ENCODE measurements around the gene SLC6A20. TPM values are rescaled to one million over a fixed set of nuclear protein-coding genes. Genes with fewer than 3 reads are reported as not detected.

SLC6A20 gene
- total RNA-seq, 2 experiments from 2014 or later: not detected

DNA sequence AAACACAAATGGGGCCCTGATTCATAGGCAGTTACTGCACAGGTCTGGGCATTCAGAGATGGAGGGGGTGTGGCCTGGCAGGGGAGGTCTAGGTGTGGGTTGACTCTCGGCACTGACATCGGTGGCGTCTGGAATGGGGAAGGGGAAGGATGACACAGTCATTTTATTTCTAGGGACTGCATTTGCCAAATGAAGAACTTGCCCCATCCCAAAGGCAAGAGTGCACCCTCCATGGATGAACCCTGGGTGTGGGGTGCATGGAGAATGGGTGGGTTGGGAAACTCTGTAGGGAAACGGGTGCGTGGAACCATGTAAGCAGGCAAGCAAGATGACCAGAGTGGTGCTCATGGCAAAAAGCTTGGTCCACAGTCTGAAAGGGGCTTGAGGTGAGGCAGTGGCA, 24.5 kb downstream of the SLC6A20 start:
- Mint-ChIP-seq H3K4me1 (ENCODE audit: low read depth) (peaks cover 19% of the 10 kb centered on the region), H3K27ac (no peak overlapping the region), H3K9me3 (no peaks in the 10 kb centered on the region), H3K36me3 (ENCODE audit: low read depth) (no peaks in the 10 kb centered on the region), H3K4me3 (no peak overlapping the region), H3K27me3 (no peaks in the 10 kb centered on the region)
- Histone ChIP-seq H3K27me3 (ENCODE audit: control insufficient read depth in 1 of 2, insufficient read depth in 2 of 2, low read length in 2 of 2) (peaks cover 0 to under 1% of the 10 kb centered on the region in 2 experiments), H3K27ac (ENCODE audit: low read depth in 1 of 2, low read length in 2 of 2) (no peak overlapping the region), H3K9me3 (ENCODE audit: control insufficient read depth in 1 of 2, insufficient read depth in 1 of 2, low read length in 2 of 2) (no peaks in the 10 kb centered on the region), H3K4me3 (ENCODE audit: low read length) (no peak overlapping the region), H3K36me3 (ENCODE audit: insufficient read depth, low read length) (no peaks in the 10 kb centered on the region), H3K4me1 (ENCODE audit: insufficient read depth, low read length) (peaks cover 10% of the 10 kb centered on the region)
- ATAC-seq (ENCODE audit: poor library complexity) (no peak), DNase-seq (no peak)
- intact Hi-C loops (cut with DNase I, micrococcal nuclease): no loop called here
- TF ChIP-seq, protein P1, sequence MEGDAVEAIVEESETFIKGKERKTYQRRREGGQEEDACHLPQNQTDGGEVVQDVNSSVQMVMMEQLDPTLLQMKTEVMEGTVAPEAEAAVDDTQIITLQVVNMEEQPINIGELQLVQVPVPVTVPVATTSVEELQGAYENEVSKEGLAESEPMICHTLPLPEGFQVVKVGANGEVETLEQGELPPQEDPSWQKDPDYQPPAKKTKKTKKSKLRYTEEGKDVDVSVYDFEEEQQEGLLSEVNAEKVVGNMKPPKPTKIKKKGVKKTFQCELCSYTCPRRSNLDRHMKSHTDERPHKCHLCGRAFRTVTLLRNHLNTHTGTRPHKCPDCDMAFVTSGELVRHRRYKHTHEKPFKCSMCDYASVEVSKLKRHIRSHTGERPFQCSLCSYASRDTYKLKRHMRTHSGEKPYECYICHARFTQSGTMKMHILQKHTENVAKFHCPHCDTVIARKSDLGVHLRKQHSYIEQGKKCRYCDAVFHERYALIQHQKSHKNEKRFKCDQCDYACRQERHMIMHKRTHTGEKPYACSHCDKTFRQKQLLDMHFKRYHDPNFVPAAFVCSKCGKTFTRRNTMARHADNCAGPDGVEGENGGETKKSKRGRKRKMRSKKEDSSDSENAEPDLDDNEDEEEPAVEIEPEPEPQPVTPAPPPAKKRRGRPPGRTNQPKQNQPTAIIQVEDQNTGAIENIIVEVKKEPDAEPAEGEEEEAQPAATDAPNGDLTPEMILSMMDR (IDR thresholded peaks at IDR 0.05): no peak
- CTCF ChIA-PET: no interaction called here
- POLR2A ChIA-PET: no interaction called here

DNA sequence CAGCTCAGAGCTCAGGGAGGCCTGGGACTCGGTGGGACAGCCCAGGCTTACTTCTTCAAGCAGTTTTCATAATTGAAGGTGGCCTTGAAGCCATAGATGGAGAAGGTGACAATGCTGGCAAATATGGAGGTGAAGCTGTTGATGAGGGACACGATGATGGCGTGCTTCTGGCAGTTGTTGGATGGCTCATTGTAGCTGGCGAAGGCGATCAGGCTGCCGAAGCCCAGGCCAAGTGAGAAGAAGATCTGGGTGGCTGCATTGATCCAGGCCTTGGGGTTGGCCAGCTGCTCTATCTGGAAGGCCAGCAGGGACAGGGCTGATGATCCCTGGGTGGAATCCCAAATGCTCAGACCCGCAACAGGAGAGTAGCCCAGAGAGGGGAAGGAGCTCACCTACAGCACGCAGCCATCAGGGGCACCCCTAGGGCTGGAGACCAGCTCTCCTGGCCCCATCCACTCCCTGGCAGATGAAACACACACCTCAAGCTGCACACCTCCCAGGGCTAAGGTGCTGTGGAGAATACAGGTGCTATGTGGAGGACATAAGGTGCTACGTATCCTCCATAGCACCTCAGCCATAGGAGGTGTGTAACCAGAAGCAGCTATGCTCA, 25.1 kb downstream of the SLC6A20 start:
- no peak for ATAC-seq (ENCODE audit: poor library complexity)
- H3K27ac ChIP-seq (ENCODE audit: low read depth in 1 of 2, low read length in 2 of 2): no peak overlapping the region
- H3K4me1 ChIP-seq (ENCODE audit: insufficient read depth, low read length): peaks cover 10% of the 10 kb centered on the region
- H3K4me3 ChIP-seq (ENCODE audit: low read length): no peak overlapping the region
- H3K4me1 Mint-ChIP-seq (ENCODE audit: low read depth): peaks cover 19% of the 10 kb centered on the region
- ChIA-PET CTCF (no interaction called here), POLR2A (no interaction called here)
- no peak for DNase-seq
- H3K36me3 Mint-ChIP-seq (ENCODE audit: low read depth): no peaks in the 10 kb centered on the region
- H3K36me3 ChIP-seq (ENCODE audit: insufficient read depth, low read length): no peaks in the 10 kb centered on the region
- no peaks in the 10 kb centered on the region for H3K27me3 ChIP-seq (ENCODE audit: control insufficient read depth in 1 of 2, insufficient read depth in 2 of 2, low read length in 2 of 2)
- H3K9me3 ChIP-seq (ENCODE audit: control insufficient read depth in 1 of 2, insufficient read depth in 1 of 2, low read length in 2 of 2): no peaks in the 10 kb centered on the region
- H3K9me3 Mint-ChIP-seq: no peaks in the 10 kb centered on the region
- H3K27me3 Mint-ChIP-seq: no peaks in the 10 kb centered on the region
- no peak overlapping the region for H3K27ac Mint-ChIP-seq
- no peak overlapping the region for H3K4me3 Mint-ChIP-seq
- intact Hi-C loops (cut with DNase I, micrococcal nuclease): no loop called here
- TF ChIP-seq, protein P1 (IDR thresholded peaks at IDR 0.05): no peak

GRCh38 chr3:45765958-45766357, 30.4 kb downstream of the SLC6A20 start:
- no peak overlapping the region for H3K4me3 Mint-ChIP-seq
- ChIA-PET POLR2A (no interaction called here), CTCF (no interaction called here)
- no peaks in the 10 kb centered on the region for H3K4me1 Mint-ChIP-seq (ENCODE audit: low read depth)
- ATAC-seq (ENCODE audit: poor library complexity) (no peak), DNase-seq (no peak)
- H3K36me3 Mint-ChIP-seq (ENCODE audit: low read depth): no peaks in the 10 kb centered on the region
- H3K9me3 Mint-ChIP-seq: no peaks in the 10 kb centered on the region
- H3K27me3 Mint-ChIP-seq: no peaks in the 10 kb centered on the region
- Histone ChIP-seq H3K27ac (ENCODE audit: low read depth in 1 of 2, low read length in 2 of 2) (no peak overlapping the region), H3K36me3 (ENCODE audit: insufficient read depth, low read length) (no peaks in the 10 kb centered on the region), H3K4me3 (ENCODE audit: low read length) (no peak overlapping the region), H3K4me1 (ENCODE audit: insufficient read depth, low read length) (peaks cover 4% of the 10 kb centered on the region), H3K9me3 (ENCODE audit: control insufficient read depth in 1 of 2, insufficient read depth in 1 of 2, low read length in 2 of 2) (peaks cover 0 to 3% of the 10 kb centered on the region in 2 experiments), H3K27me3 (ENCODE audit: control insufficient read depth in 1 of 2, insufficient read depth in 2 of 2, low read length in 2 of 2) (no peaks in the 10 kb centered on the region)
- H3K27ac Mint-ChIP-seq: no peak overlapping the region
- intact Hi-C loops (cut with DNase I, micrococcal nuclease): no loop called here
- TF ChIP-seq, protein P1 (IDR thresholded peaks at IDR 0.05): no peak

Data from CD4-positive, alpha-beta T cell (primary cell).